Stimulated activated CD4-positive, alpha-beta T cell treated with anti-CD3 and anti-CD28 coated beads, TNF-alpha, amount 100 ng/mL, for 24 hours (primary cell): ENCODE measurements around the gene TM4SF4.

ENCODE experiments used
- DNase-seq, 3 experiments: peaks; one replicate each; pipeline ENCODE4 v3.0.0-alpha.2; 2020; ENCODE audit warnings: low read depth in 3 of 3

The TM4SF4 gene

GRCh38 chr3:149455366-149455765, 19.1 kb upstream of the TM4SF4 start:
- no peak for DNase-seq

- no peak for DNase-seq
Observed at GRCh38 chr3:149455989-149456388, 18.5 kb upstream of the TM4SF4 start.

DNA sequence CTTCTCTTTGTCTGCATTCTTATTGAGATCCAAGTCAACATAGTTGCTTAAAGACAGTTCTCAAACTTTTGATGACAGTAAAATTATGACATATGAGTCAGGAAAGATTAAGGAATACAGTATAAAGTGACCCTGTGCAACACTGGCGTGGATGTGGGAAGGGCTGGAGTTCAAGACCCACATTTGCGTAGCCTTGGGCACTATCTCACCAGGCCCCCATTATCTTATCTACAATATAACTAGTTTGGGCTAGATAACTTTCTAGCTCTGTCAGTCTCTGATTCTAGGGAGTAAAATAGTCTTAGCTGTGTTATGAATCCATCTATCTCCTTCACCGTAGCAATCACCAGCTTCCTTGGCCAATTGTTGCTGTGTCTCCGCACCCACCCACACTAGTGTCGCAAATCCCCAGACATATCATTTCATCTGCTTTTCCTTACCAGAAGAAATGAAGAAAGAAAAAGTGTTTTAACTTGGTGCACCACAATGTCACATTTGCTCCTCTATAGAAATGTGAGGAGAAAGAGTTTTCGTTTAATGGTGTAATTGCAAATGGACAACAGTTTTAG, 14.9 kb upstream of the TM4SF4 start:
- DNase-seq, result no peak

- DNase-seq, result no peak
Observed at GRCh38 chr3:149460117-149460516, 14.4 kb upstream of the TM4SF4 start.

DNA sequence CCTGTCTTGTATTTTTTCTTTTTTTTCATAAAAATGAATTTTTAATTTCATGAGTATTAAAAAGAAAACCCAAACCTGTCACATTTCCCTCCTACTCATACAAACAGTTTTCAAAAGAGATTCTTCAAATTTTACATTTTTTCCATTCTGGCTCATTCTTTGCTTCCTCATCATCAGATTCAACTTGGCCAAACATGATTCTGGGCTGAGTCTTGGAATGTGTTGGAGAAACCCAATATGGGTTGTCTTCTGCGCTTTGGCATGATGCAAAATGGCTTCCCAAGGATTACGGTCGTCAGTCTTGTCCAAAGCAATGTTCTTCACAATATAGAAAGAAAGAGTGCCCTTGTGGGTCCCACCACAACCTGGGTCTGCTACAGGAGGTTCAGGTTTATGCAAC, 12.4 kb upstream of the TM4SF4 start:
- no peak for DNase-seq

DNA sequence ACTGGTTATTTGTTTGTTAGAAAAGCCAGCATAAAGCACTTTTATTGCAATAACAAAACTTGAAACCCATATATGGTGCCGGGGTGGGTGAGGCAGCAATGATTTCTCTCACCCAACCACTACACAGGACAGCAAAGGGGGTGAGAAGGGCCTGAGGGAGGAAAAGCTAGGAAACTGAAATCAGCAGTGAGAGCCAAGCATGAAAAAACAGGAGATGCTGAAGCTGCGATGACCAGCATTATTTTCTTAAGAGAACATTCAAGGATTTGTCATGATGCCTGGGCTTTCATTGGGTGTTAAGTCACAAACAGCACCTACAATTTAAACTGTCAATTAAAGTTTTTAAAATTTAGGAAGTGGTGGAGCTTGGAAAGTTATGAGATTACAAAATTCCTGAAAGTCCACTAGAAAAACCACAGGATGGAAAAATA, 11.9 kb upstream of the TM4SF4 start:
- no peak for DNase-seq

DNA sequence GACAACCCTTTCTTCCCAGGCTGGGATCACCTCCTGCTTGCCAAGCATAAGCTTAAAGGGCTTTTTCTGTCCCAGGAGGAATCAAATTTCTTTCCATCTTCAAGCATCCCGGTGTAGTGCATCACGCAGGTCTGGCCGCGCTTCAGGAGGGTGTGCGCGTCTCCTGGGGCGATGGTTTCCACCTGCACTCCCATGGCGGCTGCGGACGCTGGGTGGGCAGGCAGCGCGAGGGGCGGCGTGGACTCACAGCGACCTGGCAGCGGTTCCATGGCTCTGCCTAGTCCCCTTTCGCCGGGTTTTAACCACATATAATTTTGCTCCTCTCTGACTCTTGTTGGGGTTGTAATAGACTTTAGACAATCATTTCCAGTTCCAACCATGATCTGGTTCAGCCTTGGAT, 10.6 kb upstream of the TM4SF4 start:
- DNase-seq, result no peak

GRCh38 chr3:149464542-149465328, 9.8 kb upstream of the TM4SF4 start:
- no peak for DNase-seq

DNA sequence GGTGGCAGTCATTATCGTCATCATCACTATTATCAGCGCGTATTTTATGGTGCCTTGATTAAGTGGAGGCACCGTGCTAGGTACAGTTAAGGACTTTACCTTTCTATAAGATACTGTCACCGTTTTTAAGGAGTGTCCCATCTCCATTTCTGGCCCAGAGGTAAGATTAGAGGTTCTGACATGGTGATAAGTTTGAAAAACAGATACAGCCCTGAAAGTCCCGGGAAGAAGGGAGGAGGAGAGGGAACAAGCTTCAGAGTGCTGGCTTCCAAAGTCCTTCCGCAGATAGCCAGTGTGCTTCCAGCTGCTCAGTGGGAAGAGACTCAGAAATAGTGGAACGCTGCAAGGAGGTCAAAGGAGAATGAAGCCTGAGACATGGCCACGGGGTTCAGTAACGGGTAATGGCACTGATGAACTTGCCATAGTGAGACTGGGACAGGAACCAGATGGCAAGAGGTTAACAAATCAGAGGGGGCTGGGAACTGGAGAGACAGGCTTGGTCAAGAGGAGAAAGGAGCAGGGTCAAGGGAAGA, 9.1 kb upstream of the TM4SF4 start:
- no peak for DNase-seq

- DNase-seq, result no peak
Observed at GRCh38 chr3:149466192-149466591, 8.3 kb upstream of the TM4SF4 start.

GRCh38 chr3:149468504-149469212, 5.8 kb upstream of the TM4SF4 start:
- DNase-seq, result no peak

DNA sequence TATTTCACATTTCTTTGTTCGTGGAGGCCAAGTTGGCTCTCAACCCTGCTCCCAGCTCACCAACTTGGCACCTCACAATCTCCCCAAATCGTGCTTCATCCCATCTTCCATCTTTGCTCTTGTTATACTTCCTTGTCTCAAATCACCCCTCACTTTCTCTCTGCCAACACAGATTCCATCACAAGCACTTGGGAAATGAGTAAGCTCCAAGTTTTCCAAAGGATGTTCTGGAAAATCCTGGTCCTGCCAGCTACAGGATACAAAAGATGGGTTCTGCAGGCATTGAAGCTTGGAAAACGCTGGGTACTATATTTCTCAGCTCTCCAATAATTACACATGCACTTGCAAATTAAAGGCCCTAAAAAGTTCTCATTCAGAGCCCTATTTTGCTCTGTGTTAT, 4.1 kb upstream of the TM4SF4 start:
- DNase-seq, result no peak

- no peak for DNase-seq
Observed at GRCh38 chr3:149472030-149472797, 2.3 kb upstream of the TM4SF4 start.

GRCh38 chr3:149473357-149474249, 894 bp upstream of the TM4SF4 start:
- no peak for DNase-seq

DNA sequence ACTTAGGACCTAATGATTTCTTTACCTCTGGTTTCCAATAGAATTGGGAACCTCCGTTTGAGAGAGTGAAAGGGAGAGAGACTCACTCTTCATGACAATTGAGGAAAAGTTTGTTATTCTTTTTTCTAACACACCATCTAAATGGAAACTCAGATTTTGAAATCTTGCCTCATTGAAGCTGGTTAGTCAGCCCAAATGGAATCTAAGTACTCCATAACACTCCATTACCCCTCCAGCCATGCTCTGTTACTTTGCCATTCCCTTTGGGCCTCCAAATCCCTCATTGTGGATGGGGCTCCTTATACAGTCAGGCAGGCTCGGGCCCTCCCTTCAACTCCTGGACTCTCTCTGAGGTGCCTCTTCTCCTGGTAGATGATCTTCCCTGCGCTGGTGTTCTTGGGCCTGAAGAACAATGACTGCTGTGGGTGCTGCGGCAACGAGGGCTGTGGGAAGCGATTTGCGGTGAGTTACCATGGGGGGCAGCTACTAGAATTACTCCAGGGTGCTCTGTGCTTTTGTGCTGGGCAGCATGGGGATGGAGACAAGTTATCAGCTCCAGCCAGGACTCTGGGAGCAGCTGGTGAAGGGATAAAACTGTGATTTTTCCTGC, 1.1 kb downstream of the TM4SF4 start:
- DNase-seq, result no peak

- no peak for DNase-seq
Observed at GRCh38 chr3:149476225-149476624, 1.7 kb downstream of the TM4SF4 start.

GRCh38 chr3:149479621-149480325, 5.3 kb downstream of the TM4SF4 start:
- no peak for DNase-seq

DNA sequence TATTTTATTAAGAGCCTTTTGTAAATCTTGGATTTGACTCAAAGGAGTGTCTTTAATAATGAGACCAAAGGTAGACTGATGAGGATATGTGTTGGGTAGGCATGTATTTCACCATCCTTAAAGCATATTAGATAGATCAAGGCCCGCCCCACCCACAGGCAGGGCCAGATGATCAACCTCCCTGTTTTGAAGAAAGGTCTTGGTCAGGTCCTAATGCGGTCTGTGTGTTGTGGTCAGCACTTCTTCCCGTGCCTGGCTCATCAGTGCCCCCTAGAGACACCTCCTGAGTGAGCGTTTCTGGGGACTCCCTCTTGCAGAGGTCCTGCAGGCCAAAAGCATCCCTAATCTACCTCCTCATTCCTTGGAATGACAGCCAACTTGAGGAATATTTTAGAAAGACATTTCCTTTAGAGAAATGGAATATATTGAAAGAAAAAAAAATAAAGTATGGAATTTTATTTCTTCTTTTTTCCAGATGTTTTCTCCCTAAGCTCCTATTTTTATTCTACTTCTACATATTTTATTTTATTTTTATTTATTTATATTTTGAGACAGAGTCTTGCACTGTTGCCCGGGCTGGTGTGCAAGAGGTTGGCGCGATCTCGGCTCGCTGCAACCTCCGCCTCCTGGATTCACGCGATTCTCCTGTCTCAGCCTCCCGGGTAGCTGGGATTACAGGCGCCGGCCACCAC, 6.0 kb downstream of the TM4SF4 start:
- peak in 1 of 3 experiments; percentile 32 for DNase-seq

GRCh38 chr3:149481056-149481455, 6.6 kb downstream of the TM4SF4 start:
- no peak for DNase-seq
